T-helper 22 cell (primary cell): ENCODE data around the gene CHRNB4.

ENCODE experiments used
- DNase-seq: peaks from one replicate; pipeline ENCODE4 v3.0.0-alpha.2; 2020; ENCODE audit warnings: low read depth

The CHRNB4 gene

DNA sequence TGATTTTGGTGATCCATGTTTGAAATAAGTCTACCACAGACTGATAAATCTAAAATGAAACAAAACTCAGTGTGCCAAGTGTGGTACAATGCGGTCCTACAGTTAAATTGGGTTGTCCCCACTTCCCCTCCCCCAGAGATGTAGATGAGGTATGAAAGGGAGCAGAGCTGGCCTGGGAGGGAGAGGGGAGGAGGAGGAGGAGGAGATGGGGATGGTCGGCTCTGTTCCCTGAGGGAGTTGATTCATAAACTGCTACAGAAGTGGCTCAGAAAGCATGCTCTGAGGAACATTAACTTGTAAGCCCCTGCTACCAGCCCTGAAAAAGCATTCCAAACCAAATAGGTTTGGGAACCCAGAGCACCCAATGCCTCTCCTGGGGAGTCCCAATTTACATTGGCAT, 28.0 kb upstream of the CHRNB4 start:
- no peak for DNase-seq

DNA sequence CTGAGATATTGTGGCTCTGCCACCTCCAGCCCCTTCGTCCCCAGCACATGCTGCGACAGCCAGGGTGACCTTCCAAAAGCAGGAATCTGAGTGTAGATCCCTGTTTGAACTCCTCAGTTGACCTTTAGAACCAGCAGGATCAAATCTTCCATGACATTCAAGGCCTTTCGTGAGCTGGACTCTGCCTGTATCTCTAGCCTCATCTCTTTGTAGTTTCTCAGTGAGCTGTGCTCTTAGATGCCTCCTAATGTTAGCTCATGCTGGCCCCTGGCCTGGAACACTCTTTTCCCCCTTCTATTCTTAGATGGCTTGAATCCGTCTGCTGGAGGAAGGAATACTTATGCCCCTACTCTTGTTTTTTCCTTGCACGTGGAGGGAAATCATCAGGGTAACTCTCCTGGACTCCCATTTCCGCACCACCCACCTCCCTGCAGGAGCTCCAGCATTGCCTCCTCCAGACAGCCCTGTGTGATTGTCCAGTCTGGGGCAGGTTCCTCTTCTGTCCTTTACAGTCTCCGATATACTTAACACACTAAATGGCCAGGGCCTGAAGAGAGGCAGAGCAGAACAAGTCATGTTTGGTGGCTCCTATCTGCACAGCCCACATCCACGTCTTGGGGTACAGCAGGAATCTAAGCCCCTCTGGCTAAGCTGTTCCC, 26.7 kb upstream of the CHRNB4 start:
- no peak for DNase-seq

DNA sequence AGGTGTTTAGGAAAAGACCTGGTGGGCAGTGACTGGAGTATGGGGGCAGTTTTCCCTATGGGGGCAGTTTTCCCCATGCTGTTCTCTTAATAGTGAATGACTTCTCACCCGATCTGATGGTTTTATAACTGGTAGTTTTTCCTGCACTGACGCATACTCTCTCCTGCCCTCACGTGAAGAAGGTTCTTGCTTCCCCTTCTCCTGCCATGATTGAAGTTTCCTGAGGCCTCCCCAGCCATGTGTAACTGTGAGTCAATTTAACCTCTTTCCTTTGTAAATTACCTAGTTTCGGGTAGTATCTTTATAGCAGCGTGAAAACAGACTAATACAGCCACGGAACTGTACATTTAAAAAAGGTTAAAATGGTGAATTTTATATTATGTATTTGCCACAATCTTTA, 25.0 kb upstream of the CHRNB4 start:
- no peak for DNase-seq

DNA sequence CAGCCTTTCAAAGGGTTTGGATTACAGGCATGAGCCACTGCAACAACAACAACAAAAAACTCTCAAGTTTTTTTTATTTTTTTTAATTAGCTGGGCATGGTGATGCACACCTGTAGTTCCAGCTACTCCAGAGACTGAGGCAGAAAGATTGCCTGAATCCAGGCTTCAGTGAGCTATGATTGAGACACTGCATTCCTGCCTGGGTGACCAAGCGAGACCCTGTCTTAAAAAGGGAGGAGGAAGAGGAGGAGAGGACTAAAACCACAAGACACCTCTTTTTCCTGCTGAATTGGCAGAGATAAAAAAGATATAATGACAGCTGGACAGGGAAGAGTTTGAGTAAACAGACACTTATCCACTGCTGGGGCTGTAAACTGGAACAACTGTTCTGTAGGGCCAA, 22.7 kb upstream of the CHRNB4 start:
- no peak for DNase-seq

DNA sequence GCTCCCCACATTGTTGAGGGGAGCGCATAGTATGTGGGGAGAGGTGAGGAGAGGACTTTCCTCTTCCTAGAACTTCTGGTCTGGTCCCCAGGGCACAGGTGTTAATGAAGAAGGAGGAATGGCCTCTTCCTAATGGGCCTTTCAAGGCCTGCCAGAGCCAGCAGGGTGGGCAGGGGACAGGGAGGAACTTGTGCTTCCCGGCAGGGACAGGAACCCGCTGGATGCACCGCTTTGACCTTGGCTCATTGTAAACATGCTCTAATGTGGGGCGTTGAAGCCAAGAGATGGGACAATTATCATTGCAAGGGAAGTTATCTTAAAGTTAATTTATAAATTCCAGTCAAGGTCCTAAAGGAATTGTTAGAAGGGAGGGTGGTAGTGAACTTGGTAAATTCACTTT, 21.0 kb upstream of the CHRNB4 start:
- DNase-seq: no peak

DNA sequence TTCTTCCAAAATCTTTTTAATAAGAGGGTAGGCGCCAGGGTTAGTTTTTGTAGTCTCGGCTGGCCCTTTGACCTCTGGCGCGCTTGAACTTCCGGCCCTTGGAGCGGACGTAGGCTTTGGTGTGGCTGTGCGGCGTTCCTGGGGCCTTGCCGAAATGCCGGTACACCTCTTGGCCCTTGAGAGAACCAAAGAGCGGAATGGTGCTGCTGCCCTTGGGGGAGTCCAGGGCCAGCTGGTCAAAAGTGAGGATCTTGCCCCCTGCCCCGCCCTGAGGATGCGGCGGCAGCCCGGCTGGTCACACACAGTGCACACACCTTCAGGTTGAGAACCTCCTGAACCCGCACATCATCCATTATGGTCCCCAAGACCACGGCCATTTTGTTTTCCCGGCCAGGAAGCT, 20.0 kb upstream of the CHRNB4 start:
- DNase-seq: no peak

DNA sequence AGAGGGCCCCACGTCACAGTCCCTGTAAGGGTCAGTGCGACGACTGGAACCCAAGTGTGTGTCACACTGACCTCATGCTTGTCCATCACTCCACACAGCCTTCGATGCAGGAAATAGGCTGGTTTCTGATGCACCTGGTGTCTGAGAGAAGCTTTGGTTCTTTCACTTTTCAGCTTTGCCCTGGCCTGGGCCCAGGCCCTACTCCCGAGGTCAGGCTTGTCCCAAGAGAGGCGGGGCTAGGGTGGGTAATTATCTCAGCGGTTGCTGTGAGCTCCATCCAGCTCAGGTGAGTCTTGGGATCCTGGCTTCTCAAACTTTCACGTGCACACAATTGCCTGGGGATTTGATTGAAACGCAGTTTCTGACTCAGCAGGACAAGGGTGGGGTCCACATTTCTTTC, 19.6 kb upstream of the CHRNB4 start:
- no peak for DNase-seq

DNA sequence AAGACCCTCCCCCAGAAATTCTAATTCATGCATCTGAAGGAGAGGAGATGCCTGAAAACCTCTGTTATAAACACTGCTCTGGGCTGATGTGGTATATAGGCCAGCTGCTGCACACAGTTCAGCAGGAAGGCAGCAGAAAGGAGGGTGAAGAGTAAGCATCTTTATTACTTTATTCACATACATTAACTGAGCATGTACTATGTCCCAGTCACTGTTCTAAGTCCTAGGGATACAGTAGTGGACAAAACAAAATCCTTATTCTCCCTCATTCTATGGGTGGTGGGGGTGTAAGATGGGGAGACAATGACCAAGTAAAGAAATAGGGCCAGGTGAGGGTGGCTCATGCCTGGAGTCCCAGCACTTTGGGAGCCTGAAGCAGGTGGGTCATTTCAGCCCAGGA, 17.8 kb upstream of the CHRNB4 start:
- DNase-seq: no peak

DNA sequence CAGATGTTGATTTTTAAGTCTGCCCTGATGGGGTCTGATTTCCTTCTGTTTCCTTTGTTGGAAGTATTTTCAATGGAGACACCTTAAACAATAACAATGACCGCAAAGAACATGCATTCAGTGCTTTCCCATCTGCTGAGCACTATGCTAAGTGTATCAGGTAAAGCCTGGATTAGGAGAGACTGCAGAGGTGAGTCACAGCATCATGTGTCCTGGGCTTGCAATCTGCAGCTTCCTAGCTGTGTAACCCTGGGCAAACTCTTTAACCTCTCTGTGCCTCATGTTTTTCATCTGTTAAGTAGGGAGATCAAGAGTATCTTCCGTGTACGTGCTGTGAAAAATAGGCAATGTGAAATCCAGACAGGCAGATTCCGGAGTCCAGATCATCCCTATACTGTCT, 13.3 kb upstream of the CHRNB4 start:
- no peak for DNase-seq

DNA sequence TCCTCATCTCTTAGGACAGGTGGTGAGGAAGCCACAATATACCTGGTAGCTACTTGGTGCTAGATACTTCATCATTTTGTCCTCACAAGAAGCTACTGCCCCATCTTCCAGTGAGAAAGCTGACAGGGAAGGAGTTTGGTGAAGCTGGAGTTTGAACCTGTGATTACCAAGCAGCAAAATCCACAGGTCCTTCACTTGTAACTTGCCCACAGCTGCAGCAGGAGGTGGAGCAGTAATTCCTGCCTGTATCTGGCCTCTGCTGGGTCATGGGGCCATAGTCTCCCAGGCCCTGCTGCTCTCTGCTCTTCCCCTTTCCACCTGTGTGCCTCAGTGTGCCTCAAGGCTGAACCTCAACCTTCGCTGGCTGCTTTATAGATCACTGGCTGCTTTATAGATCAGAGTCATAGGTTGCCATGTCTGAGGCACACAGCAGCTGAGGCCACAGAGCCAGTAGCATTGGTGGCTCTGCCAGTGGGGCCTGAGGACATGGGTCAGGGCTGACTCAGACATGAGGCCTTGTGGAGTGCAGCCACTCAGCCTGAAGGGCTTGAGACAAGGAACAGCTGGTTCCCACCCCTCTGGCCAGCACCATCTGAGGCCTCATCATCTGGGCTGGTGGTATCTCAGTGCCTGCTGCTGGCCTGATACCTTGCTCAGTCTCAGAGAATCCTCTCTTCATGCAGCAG, 11.1 kb upstream of the CHRNB4 start:
- no peak for DNase-seq

DNA sequence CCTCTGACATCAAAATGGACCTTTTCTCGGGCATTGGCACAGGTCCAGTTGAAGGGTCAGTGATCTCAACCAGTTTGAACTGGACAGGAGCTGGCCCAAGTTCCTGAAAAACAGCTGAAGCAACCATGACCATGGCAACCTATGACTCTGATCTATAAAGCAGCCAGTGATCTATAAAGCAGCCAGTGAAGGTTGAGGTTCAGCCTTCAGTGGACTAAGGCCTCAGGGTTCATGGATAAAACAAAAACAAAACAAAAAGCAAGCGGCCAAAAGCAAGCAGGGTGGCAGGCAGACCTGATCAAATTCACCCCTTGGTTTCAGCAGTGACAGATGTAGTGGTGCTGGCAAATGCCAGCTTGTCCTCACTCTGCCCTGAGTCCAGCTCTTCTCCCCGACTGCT, 10.0 kb upstream of the CHRNB4 start:
- DNase-seq: no peak

DNA sequence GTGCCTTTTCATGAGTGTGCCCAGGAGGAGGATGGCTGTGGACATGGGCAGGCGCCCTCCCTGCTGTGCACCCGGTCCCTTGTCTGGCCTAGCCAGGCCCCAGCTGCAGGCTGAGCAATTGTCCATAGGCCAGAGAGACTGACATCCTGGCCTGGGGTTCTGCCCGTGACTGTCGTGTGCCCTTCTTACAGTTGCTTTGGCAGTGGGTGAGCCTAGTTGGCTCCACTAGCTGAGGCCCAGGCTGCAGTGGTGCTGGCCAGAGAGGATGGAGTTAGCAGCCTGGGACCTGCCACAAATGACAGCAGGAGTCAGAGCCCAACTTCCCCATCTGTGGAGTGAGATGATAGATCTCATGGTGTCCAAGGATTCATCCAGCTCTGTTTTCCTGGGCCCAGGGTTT, 9.0 kb upstream of the CHRNB4 start:
- DNase-seq: no peak

DNA sequence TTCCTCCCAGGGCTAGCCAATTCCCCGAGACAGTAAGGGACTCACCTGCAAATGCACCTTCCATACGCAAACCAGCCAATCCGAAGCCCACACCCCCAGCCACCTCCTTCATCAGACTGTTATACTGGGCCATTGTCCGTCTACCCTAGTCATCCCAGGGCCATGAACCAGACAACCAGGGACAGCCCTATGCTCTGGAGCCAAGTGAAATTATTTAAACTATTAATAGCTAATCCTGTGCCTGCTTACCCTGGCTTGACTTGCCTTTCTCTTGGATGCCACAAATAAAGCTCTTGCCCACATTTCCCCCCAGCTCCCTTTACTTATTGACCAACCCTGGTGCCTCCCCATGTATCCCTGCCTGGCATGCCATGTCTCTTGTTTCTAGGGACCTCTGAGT, 4.0 kb upstream of the CHRNB4 start:
- DNase-seq: no peak

DNA sequence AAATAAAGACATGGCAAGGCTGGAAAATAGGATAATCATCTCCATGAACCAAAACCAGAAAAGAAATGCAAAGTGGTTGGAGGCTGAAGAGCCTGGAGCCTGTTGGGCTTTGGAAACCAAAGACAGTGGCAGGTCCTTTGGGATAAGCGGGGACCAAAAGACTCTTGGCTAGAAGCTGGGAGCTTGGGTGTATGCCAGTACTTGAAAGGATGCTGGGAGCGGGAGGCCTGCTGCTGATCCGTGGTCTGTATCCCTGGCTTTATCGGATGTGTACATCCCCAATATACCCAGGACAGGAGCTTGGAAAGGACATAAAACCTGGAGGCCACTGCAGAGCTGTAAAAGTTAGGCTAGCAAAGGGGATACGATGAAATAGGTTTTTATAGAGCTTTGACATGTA, 1.3 kb upstream of the CHRNB4 start:
- DNase-seq: no peak

DNA sequence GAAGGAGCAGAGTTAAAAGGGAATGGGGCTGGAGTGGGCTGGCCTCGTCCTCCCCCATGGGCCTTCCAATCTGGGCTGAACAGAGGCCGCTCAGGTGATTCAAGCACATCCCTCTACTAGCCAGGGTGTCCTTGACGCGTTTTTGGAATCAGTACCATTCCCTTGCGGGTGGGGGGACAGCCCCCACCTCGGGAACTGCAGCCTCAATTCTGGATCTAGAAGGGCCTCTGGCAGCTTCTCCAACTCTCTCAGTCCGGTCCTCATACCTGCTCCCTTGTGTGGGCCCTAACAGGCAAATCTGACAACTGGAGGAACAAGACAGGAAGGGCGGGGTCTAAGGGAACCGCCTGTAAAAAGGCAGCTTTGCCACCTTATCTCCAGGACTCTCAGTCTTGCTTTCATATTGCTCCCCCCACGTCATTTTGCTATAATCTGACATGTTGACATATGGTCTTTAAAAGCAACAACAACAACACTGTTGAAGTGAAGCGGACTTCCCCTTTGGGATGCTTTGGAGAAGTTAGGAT, 802 bp upstream of the CHRNB4 start:
- DNase-seq: no peak

DNA sequence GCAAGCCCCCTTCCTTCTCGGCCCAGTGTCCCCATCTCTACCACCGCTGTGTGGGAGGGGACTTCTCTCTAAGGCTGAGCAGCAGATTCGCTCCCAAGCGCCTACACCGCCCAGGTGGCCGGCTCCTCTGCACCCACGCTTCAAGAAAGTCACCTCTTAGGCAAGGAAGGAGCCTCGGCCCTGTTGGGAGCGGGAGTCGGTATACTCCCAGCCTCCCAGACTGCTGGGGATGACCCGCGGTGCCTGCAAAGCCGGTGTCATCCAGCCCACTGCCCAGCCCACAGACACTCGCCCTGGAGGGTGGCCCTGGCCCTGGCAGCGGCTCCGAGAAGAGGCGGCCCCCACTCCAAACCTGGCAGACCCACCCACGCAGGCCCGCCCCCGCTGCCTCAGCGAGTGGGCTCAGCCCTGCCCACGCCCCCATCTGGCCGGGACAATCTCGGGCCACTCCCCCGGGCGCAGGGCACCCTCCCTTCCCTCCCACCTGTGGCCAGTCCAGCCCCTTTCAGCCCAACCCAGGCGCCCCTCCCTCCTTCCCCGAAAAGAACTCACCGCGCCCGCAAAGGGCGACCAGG, 396 bp downstream of the CHRNB4 start:
- no peak for DNase-seq

DNA sequence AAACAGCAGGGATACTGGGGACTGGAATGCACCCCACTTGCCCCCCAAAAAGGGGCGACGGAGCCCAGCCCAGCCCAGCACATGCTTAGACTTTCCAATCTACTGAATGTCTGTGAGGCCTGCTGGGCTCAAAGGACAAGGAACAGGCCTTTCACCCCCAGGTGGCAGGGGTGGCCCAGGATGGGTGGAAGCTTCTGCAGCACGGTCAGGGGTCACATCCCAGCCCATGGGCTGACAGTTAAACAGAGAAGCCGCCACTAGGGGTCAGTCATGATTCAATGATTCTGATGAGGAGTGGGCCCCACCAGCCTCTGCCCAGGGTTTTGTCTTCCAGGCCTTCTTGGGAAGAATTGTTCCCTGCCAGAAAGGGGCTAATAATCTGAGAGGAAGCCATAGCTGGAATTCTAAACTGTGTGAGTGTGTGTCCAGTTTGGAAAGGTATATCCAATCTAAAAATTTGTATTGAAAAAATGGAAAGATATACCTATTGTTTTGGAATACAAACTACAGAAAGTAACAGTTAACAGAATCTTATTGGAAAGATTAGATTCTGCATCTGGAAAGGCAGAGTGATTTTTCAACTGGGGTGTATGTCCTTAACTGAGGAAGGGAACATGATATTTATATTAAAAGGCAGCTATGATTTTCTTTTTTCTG, 2.2 kb downstream of the CHRNB4 start:
- DNase-seq: no peak

DNA sequence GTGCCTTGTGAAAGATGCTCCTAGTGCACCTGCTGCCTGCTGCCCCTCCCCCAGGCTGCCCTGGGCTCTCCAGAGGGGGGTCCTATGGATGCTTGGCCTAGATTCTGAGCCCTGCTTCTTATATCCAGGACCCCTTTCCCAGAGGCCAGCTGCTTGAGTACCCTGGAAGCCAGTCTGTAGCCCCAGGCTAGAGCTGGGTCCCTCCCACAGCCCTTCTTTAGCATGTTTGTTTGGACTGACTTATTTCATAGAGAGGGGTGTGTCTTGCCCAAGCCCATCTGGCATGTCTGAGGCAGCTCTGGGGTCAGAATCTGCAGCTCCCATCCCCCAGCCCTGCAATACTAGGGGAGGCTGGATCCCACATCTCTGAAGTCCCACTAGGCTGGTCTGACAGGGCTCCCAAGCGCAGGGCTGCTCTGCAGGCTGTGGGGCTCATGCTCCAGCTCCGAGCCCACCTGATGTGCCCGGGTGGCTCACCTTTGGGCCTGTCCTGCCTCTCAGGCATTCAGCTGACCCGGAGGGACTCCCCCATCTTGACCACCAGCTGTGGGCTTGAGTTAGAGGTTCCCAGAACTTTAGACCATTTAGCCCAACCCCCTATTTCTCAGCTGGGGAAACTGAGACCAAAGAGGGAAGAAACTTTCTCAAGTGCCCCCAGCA, 3.1 kb downstream of the CHRNB4 start:
- DNase-seq: no peak

DNA sequence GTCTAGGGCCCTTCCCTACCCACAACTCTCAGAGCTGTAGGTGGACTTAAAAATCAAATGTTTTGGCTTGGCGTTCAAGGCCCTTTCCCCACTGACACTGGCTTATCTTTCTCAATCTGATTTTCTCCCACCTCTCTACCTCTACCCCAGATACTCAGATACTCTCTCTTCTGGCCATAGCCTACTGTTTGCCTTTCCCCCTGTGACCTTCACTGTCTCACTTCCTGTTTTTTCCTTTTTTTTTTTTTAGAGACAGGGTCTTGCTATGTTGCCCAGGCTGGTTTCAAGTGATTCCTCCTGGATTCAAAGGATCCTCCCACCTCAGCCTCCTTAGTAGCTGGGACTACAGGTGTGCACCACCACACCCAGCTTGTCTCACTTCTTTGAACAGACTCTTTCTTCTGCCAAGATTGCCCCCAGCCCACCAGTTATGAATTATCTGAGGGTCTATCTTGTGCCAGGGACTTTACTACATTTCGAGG, 4.6 kb downstream of the CHRNB4 start:
- DNase-seq: no peak

DNA sequence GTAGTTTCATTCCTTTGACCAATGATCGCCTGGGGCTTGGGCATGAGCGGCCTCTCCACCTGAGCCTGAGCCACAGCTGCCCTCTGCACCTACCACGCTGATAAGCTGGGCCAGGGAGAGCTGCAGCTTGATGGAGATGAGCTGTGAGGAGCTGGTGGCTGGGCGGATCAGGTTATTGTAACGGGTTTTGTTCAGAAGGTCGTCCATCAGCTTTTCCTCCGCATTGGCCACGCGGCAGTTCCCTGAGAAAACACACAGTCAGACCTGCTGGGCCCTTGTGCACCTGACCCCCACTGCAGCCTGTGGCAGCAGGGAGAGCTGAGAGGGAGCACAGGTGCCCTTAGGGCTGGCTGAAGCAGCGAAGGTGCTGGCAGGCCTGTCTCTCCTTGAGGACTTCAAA, 5.7 kb downstream of the CHRNB4 start:
- DNase-seq: no peak

DNA sequence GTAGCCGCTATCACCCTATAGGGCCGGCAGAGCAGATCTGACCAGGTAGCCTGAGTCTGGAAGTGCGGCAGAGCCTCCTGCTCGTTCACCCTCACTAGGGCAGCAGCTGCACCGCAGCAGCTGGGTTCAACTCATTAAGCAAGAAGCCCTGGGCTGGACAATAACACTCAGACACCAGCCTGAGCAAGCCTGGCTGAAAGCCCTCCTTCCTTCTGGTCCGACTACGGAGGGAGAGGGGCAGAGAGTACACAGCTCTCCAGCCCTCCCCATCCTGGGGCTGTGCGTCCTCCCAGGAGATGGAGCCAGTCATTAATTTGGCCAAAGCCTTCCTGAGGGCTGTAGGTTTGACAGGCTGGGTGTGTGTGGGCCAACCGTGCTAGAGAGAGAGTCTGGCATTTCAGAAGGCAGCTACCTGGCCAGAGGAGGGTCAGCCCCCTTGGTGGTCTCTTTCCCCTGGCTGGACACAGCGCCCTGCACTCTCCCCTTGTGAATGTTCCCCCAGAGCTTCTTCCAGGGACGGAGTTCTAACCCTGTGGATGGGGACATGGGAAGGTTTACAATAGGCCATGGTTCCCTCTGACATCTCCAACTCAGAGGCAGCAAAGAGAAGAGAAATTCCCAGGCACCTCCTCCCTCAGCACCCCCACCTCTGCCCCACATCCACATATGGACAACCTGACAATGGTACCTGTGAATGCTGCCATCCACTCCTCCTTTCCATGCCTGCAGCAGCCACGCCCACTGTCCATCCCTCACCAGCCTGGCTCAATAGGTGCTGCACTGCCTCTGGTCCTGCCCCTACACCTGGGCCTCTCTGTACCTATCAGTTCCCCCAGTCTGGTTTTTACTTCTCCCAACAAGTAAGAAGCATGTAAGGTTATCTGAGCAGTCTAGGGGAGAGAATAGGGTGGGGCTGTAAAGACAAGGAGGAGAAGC, 6.5 kb downstream of the CHRNB4 start:
- no peak for DNase-seq
